Midbrain (tissue), 1 donor: Measurements from ENCODE around the gene TRIM7.
"Not testable (repeated sequence)": the region's sequence is repeated elsewhere in the genome, so short reads cannot be mapped to it uniquely, and the experiment has no call there.

Experiments
- DNase-seq: peaks from one replicate; lab custom pipeline; 2025; lab: John Stamatoyannopoulos, UW

Gene TRIM7

DNA sequence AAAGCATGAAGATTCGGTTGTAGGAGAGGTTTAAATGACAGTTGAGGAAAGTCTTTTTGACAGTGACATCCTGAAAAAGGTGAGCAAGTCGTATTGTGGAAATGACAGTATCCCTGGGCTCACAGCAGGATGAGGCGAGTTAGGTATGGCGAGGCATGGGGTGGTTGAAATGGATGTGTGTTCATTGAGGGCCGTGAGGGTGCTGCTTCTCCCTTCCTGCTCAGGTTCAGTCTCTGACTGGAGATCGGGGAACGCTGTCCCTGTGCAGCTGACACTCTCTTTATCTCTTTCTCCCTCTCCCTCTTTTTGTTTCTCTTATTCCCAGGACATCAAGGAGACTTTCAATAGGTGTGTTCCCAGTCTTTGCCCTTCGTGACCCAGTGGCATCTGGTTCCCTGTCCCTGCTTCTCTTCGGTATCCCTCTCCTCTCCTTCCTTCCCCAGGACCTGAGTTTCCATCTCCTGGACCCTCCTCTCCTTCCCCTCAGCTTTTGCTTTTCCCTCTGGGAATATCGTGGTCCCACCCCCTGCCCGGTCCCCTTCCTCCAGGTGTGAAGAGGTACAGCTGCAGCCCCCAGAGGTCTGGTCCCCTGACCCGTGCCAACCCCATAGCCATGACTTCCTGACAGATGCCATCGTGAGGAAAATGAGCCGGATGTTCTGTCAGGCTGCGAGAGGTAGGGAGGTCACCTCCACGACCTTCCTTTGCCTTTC is 28.2 kb upstream of the TRIM7 start:
- no peak for DNase-seq

DNA sequence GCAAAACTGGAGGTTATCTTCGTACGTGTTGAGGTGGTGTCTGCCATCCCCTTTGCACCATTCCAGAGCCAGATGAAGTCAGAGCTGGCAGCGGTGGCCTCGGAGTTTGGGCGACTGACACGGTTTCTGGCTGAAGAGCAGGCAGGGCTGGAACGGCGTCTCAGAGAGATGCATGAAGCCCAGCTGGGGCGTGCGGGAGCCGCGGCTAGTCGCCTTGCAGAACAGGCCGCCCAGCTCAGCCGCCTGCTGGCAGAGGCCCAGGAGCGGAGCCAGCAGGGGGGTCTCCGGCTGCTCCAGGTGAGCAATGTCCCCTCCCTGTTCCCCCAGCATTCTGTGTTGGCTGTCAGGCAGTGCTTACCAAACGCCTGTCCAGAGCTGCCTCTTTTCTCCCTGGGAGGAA is 27.6 kb upstream of the TRIM7 start:
- no peak for DNase-seq

DNA sequence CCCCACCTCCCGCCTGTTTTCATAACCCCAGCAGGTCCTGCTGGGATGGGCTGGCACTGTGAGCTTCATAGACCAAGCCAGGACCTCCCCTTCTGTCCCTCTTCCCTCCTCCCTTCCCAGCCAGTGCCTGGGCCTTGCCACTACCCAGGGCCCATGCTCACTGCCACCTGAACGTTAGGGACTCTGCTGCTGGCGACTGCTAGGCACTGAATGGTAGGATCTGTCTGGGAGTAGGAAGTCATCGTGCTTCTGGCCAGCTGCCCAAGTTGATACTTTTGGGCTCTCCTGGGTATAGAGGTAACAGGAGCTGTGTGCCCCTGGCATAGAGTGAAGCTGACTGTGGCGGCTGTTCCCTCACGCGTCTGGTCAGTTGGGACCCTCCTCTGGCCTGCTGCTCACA is 26.4 kb upstream of the TRIM7 start:
- DNase-seq: no peak

DNA sequence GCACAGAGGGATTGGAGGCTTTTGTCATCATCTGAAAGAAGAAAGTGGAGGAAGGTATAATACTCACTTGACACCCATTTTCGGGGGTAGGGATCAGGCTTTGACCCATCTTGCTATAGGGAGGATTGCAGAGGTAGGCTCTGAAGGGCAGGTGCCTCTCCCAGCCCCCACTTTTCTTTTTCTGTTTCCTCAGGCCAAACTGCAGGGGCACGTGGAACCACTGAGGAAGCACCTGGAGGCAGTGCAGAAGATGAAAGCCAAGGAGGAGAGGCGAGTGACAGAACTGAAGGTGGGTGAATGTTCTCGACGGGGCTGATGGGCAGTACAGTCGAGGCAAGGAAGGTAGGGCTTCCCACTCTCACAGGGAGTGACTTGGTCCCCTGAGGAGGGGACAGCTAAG is 25.6 kb upstream of the TRIM7 start:
- no peak for DNase-seq

DNA sequence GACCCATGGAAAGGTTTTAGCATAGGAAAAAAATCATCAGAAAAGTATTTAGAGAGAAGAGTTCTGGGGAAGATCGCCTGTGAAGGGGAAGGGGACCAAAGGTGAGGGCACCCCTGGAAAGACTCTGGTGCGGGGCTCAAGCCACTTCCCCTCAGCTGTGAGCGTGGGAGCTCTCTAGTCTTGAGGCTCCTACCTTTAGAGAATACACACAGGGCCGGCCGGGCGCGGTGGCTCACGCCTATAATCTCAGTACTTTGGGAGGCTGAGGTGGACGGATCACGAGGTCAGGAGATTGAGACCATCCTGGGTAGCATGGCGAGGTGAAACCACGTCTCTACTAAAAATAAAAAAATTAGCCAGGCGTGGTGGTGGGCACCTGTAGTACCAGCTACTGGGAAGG is 25.0 kb upstream of the TRIM7 start:
- DNase-seq: no peak

DNA sequence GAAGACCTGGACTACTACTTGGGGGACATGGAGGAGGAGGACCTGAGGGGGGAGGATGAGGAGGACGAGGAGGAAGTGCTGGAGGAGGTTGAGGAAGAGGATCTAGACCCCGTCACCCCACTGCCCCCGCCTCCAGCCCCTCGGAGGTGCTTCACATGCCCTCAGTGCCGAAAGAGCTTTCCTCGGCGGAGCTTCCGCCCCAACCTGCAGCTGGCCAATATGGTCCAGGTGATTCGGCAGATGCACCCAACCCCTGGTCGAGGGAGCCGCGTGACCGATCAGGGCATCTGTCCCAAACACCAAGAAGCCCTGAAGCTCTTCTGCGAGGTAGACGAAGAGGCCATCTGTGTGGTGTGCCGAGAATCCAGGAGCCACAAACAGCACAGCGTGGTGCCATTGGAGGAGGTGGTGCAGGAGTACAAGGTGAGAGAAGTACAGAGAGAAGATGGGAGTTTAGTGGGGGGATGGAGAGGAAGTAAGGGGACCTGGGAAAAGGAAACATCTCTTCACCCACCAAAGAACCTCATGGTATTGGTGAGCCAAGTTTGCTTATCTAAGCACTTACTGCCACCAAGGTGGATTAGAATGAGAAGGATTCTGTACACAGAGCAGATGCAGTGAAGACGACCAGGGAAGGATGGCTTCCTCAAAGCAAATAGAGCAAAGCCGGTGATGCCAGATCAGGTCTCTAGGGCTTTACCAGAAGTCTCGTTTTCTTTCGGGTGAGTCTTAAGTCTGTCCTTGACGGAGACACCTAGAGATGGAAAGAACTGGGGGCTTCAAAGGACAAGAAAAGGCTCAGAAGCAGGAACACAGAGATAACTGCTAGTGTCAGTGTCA is 19.6 kb upstream of the TRIM7 start:
- no peak for DNase-seq

DNA sequence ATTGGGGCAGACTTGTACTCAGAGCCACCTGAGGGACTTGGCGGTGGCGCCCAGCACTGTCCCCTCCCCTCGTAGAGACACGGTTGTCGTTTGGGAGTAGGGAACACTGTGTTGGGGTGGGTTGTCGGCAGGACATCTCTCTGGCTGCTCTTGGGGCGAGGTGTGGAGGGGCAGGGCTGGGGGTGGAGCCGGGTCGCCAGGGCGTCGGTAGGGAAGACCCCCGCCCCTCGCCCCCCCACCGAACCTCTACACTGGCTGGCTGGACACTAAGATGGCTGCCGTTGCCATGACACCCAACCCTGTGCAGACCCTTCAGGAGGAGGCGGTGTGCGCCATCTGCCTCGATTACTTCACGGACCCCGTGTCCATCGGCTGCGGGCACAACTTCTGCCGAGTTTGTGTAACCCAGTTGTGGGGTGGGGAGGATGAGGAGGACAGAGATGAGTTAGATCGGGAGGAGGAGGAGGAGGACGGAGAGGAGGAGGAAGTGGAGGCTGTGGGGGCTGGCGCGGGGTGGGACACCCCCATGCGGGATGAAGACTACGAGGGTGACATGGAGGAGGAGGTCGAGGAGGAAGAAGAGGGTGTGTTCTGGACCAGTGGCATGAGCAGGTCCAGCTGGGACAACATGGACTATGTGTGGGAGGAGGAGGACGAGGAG is 18.9 kb upstream of the TRIM7 start:
- no peak for DNase-seq

DNA sequence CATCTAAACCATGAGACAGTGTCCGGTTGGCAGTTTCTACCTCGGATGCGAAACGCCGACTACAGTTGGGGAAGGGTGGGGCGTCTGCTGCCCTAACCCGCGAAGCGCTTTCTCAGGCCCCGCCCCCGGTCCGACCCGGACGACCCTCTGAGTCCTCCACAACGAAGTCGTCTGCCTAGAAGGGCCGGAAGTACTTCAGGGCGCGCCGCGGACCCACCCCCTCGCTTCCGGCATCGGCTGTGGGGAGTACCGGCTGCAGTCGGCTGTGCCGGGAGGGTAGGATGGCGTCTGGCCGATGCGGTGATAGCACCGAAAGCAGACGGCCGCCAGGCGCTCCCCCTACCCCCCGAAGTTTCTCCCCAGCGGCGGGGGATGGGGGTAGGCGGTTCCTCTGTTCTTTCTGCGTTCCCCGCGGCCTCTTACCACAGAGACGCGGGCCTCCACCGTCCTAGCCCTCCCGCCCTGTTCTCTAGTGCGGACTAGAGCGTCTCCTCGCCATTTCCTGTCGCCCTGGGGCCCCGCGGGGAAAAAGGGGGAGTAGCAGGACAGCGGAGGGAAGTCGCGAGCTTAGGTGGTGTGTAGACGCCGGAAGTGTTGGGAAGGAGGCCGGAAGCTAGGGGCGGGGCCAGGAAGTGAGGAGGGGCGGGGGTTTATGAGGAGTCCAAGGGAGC is 18.2 kb upstream of the TRIM7 start, which contains the start of gene TRIM41:
Gene TRIM41 (plus strand): TSS at position 224 of the 671 bp plus-strand sequence. CDS start 719 bp downstream, outside the sequence.
- DNase-seq: no peak

DNA sequence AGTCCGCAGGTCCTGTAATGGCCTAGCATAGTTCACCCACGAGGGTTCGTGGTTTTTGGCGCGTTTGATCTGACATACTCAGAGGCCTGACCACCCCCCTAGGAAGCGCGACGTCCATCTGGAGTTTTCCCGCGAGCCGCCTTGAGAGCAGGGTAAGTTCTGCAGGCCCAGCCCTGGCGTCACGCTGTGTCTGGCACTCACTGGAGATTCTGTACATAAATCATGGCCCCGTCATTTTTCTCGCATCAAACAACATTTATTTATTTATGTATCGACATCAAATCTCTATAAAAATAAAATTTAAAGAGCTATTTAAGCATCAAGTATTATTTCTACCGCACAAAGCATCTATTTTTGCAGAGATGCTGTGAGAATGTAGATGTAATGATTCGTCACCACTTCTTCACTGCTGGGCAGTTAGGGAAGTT is 17.6 kb upstream of the TRIM7 start:
- no peak for DNase-seq

DNA sequence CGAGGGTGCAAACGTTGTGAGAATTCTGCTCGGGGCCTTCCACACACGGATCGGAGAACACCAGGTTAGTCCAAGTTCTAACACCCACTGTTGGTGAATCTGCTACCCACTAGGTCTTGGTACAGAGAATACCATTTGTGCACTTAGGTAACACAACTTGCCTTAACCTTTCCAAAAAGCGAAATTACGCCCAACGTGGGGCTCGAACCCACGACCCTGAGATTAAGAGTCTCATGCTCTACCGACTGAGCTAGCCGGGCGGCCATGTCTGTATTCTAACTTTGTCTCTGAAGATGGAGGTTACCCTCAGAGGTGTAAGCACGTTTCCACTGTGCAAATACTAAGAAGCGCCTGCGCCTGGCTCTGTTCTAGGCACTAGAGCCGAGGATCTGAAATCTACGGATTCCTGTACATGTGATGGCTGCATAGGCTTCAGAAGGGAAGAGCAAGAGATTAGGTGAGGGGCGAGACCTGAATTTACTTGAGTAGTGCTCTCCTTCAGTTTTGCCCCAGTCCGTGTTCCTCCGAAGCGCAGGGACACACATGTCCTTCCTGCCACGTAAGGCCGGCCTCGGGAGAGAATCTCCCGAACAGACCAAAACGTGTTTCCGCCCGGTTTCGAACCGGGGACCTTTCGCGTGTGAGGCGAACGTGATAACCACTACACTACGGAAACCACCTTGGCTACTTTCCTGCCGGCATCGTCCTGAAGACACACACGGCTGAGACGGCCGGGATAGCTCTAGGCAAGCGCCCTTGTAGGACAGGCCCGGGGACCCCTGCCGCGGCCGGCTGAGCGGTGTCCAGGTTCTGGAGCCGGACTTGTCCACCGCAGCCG is 17.0 kb upstream of the TRIM7 start:
- no peak for DNase-seq

DNA sequence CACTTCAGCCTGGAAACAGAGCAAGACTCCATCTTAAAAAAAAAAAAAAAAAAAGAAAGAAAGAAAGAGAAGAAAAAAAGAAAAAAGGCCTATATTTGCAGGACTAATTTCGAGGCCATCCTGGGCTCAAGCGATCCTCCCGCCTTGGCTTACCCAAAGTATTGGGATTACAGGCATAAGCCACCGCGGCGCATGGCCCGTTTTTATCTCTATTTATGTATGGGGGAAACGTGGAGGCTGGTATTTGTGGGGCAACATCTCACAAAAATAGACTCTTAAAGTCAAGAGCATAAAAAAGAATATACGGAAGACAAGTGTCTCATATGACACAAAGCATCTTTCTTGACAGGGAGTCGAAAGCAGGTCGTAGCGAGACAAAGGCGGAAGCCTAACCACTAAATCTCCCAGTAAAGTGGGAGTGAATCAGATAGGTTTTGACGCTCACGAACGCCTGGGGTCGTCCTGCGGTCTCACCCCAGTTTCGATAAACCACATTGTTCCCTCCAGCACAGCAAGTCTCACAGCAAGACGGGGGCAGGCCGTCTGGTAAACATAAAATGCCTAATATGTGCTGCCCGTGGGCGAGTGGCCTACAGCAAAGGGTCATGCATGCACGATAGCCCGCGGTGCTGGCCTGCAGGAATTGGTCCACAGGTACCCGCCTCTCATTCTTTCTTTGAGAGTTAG is 16.3 kb upstream of the TRIM7 start:
- no peak for DNase-seq

DNA sequence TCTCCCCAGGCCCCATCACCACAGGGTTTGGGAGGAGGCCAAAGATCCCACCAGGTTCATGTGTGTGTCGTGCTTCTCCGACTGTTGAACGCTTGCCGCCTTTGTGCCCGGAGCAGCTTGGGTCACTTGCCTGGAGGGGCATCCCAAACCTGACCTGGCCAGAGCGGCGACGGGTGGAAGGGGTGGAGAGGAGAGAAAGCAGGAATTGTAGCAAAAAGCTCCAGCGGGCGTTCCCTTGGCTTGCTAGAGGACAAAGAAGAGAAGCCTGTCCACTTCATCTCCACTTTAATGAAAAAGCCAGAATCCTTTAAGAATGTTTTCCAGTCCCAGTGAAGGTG is 15.2 kb upstream of the TRIM7 start:
- no peak for DNase-seq

DNA sequence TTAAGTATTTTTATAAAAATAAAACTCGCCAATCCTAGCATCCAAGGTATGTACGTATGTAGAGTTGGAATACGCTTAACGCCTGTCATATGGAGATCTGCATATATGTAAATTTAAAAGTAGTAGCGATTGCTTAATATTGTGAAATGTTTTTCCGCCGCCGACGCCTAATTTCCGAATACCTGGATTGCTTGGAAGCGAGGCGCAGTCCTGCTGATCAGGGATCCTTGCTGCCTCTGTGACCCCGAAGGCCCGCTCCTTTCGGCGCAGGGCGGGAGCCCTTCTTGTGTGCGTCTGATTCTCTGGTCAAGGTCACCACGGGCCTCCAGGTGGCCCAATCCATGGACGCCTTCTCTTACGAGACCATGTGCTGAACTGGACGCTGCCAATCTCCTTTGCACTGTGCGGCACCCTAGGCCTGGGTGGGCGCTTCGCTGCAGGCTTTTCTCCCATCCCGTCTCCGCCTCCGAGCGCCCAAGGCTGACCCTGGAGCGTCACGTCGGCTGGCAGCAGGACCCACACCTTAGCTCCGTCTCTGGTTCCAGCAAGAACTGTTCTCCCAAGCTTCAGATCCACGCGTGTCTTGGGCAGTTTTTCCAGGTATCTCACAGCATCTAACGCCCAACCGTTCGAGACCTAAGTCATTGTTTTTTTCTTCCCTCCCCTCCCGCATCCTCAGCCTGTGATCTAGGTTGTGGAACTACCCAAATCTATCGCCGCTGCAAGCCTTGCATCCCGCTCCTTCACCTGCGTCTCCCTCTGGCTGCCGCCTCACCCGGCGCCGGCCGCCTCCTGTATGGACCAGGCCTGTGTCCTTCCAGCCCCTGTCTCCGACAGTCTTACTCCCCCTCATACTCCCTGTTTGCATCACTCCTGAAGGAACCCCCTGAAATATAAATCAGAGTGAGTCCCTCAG is 14.5 kb upstream of the TRIM7 start:
- DNase-seq: no peak

DNA sequence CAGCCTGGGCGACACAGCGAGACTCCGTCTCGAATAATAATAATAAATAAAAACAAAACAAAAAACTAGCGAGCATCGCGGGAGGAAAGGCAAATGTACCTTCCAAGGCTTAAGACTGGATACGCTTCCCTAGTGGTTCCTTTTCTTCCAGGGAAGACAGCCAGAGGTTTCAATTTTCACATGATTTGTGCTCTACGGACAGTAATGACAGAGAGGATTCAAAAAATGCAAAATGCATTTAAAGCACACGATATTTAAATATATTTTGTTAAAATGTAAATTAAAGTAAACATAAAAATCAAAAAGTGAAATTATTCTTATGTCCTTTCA is 13.8 kb upstream of the TRIM7 start:
- no peak for DNase-seq

DNA sequence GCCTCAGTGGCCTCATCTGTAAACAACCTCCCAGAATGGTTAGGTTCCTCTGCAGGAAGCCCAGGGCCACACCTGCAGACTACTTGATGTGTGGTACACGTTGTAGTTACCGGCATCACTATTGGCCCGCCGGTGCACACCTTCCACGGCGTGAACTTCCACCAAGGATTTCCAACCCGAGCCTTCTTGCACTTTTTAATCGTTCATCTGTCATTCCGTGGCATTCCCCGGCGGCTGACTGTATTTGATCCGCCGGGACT is 12.7 kb upstream of the TRIM7 start:
- DNase-seq: no peak

DNA sequence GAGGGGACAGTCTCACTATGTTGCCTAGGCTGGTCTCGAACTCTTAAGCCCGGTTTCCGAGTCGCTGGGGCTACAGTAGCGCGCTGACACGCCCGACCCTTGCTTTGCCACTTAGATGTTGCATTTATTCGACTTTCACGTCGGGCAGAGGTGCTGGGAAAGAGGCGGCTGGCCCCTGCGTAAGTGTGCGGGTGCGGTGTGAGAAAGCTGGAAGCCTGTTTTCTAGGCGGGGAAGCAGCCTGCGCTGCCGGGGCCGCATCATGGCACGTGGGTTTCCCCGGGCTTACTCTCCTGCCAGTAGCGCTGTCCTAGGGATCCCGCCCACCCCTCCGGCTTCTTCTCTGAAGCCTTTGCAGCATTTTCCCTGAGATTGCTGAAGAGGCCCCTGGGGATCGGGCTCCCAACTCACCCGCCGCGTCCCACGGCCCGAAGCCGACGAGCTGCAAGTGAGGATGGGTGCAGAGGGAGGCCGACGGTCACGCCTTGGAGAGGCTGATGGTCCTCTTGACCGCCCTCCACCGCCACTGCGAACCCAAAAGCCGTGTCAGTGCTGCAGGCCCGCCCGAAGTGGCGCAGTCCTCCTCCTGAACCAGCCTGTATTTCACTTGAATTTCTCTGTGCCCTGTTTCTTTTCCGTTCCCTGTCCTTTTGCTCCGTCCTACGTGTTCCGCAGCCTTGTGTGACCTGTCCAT is 12.3 kb upstream of the TRIM7 start:
- DNase-seq: no peak

DNA sequence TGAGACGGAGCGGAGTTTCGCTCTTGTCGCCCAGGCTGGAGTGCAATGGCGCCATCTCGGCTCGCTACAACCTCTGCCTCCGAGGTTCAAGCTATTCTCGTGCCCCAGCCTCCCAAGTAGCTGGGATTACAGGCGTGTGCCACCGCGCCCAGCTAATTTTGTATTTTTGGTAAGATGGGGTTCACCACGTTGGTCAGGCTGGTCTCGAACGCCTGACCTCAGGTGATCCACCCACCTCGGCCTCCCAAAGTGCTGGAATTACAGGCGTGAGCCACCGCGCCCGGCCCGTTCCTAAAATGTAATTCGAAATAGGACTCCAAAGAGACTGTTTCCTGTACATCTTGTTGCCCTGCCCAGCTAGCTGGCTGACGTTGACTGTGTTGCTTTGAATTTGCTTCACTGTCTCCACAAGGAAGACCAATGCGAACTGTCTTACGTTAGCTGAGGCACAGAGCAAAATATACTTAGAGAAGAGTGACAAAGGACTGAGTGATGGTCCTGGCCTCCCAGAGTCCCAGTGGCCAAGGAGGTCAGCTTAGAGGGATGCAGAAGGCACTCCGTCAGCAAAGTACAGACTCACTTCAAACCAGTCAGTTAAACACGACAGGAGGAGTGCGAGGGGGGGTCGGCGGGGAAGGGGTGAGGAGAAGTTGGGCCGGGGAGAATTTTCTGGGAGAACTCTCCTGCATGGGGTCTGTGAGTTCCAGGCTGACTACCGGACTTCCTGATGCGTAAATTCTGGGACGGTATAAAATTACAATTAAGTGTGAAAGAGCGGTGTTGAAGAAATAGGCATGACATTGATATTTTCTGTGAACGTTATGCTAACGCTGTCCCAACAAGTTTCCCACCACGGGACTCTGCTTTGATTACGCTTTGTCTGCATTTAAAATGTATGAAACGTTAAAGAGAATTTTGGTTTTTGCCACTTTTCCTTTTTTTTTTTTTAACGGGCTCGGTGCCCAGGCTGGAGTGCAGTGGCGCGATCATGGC is 11.3 kb upstream of the TRIM7 start:
- DNase-seq: no peak

DNA sequence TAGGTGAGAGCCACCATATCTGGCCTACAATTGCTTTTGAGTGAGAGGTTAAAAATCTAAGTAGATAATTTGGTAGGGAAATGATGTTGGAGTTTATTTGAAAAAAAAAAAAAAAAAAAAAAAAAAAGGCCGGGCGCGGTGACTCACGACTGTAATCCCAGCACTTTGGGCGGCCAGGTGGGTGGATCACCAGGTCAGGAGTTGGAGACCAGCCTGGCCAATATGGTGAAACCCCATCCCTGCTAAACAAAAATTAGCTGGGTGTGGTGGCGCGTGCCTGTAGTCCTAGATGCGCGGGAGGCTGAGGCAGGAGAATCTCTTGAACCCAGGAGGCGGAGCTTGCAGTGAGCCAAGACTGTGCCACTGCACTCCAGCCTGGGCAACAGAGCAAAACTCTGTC is 9.3 kb upstream of the TRIM7 start:
- not testable (repeated sequence) for DNase-seq
